HCT116 (cell line): ENCODE results near the gene IRGC.

ENCODE experiments used
- EGR1 ChIP-seq: IDR thresholded peaks from 2 replicates; pipeline ENCODE4 v1.6.1; 2012; ENCODE audit warnings: low read depth
- EZH2 ChIP-seq: fragments of 200-600 bp; sonication (generic); IDR thresholded peaks from 2 replicates; pipeline ENCODE4 v1.6.1; 2017; ENCODE audit warnings: antibody characterized with exemption, mixed run types
- EZH2phosphoT487 ChIP-seq: fragments of 200-600 bp; IDR thresholded peaks from 2 replicates; pipeline ENCODE4 v1.6.1; 2018; ENCODE audit warnings: antibody characterized with exemption, borderline replicate concordance
- JUND ChIP-seq: IDR thresholded peaks from 2 replicates; pipeline ENCODE4 v1.6.1; 2012
- POLR2A ChIP-seq: IDR thresholded peaks from 2 replicates; pipeline ENCODE4 v1.7.0; 2011; ENCODE audit warnings: borderline replicate concordance; ENCODE audit not compliant: insufficient read depth, insufficient read length; ENCODE audit errors: extremely low read depth
- RAD21 ChIP-seq: IDR thresholded peaks from 2 replicates; pipeline ENCODE4 v1.6.1; 2012; ENCODE audit warnings: low read depth, mild to moderate bottlenecking
- SP1 ChIP-seq: IDR thresholded peaks from 2 replicates; pipeline ENCODE4 v1.6.1; 2012; ENCODE audit warnings: low read depth
- YY1 ChIP-seq: IDR thresholded peaks from 2 replicates; pipeline ENCODE4 v1.6.1; 2011; ENCODE audit warnings: low read length, low read depth, moderate library complexity, mild to moderate bottlenecking; ENCODE audit not compliant: insufficient replicate concordance; ENCODE audit errors: extremely low read depth
- ZFX ChIP-seq: fragments of 450-650 bp; IDR thresholded peaks from 2 replicates; pipeline ENCODE4 v1.6.1; 2017
- TF ChIP-seq, protein P1 (sequence below), 3 experiments: fragments of 200-600 bp in 1 of 3; sonication (generic) in 1 of 3; IDR thresholded peaks in 2 of 3; conservative IDR thresholded peaks in 1 of 3; 2 replicates each; pipeline ENCODE4 v1.5.1; 2012 to 2017; ENCODE audit warnings: low read depth in 2 of 3, low read length in 2 of 3, antibody characterized with exemption in 1 of 3, borderline replicate concordance in 1 of 3, control low read depth in 1 of 3, mild to moderate bottlenecking in 1 of 3, mixed read lengths in 1 of 3, mixed run types in 1 of 3, moderate library complexity in 1 of 3; ENCODE audit not compliant: insufficient read depth in 1 of 3
- TF ChIP-seq, protein P2 (sequence below): IDR thresholded peaks from 2 replicates; pipeline ENCODE4 v1.6.1; 2012; ENCODE audit warnings: low read depth
- TF ChIP-seq, protein P3 (sequence below): IDR thresholded peaks from 2 replicates; pipeline ENCODE4 v1.6.1; 2011; ENCODE audit warnings: mild to moderate bottlenecking, low read length, moderate library complexity; ENCODE audit not compliant: insufficient replicate concordance; ENCODE audit errors: extremely low read depth

DNA sequence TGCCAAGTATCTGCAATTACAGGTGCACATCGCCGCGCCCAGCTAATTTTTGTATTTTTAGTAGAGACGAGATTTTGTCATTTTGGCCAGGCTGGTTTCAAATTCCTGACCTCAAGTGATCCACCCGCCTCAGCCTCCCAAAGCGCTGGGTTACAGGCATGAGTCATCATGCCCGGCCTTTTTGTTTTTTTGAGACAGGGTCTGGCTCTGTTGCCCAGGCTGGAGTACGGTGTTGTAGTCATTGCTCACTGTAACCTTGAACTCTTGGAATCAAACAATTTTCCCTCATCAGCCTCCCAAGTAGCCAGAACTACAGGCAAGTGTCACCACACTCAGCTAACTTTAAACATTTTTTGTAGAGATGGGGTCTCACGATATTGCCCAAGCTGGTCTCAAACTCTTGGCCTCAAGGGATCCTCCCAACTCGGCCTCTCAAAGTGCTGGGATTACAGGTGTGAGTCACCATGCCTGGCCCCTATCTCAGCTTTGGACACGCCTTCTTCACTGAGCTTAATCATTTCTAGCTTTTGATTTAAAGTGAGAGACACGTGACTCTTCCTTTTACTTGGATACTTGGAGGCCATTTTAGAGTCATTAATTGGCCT is 4.0 kb upstream of the IRGC start:
- TF ChIP-seq EZH2phosphoT487 = no peak
- TF ChIP-seq, protein P1, sequence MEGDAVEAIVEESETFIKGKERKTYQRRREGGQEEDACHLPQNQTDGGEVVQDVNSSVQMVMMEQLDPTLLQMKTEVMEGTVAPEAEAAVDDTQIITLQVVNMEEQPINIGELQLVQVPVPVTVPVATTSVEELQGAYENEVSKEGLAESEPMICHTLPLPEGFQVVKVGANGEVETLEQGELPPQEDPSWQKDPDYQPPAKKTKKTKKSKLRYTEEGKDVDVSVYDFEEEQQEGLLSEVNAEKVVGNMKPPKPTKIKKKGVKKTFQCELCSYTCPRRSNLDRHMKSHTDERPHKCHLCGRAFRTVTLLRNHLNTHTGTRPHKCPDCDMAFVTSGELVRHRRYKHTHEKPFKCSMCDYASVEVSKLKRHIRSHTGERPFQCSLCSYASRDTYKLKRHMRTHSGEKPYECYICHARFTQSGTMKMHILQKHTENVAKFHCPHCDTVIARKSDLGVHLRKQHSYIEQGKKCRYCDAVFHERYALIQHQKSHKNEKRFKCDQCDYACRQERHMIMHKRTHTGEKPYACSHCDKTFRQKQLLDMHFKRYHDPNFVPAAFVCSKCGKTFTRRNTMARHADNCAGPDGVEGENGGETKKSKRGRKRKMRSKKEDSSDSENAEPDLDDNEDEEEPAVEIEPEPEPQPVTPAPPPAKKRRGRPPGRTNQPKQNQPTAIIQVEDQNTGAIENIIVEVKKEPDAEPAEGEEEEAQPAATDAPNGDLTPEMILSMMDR (IDR thresholded peaks at IDR 0.05 in 2 of 3, conservative IDR thresholded peaks at IDR 0.05 in 1 of 3; ENCODE audit: borderline replicate concordance in 1 of 3, insufficient read depth in 1 of 3, low read depth in 2 of 3, low read length in 2 of 3) = no peak
- TF ChIP-seq RAD21 = no peak
- TF ChIP-seq EZH2 = no peak
- no peak for TF ChIP-seq SP1
- TF ChIP-seq EGR1 = no peak
- no peak for TF ChIP-seq ZFX
- TF ChIP-seq, protein P2, sequence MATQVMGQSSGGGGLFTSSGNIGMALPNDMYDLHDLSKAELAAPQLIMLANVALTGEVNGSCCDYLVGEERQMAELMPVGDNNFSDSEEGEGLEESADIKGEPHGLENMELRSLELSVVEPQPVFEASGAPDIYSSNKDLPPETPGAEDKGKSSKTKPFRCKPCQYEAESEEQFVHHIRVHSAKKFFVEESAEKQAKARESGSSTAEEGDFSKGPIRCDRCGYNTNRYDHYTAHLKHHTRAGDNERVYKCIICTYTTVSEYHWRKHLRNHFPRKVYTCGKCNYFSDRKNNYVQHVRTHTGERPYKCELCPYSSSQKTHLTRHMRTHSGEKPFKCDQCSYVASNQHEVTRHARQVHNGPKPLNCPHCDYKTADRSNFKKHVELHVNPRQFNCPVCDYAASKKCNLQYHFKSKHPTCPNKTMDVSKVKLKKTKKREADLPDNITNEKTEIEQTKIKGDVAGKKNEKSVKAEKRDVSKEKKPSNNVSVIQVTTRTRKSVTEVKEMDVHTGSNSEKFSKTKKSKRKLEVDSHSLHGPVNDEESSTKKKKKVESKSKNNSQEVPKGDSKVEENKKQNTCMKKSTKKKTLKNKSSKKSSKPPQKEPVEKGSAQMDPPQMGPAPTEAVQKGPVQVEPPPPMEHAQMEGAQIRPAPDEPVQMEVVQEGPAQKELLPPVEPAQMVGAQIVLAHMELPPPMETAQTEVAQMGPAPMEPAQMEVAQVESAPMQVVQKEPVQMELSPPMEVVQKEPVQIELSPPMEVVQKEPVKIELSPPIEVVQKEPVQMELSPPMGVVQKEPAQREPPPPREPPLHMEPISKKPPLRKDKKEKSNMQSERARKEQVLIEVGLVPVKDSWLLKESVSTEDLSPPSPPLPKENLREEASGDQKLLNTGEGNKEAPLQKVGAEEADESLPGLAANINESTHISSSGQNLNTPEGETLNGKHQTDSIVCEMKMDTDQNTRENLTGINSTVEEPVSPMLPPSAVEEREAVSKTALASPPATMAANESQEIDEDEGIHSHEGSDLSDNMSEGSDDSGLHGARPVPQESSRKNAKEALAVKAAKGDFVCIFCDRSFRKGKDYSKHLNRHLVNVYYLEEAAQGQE = no peak
- no peak for TF ChIP-seq POLR2A
- TF ChIP-seq YY1 = no peak
- no peak; the same call in none of the 2 replicates for TF ChIP-seq JUND
- TF ChIP-seq, protein P3, sequence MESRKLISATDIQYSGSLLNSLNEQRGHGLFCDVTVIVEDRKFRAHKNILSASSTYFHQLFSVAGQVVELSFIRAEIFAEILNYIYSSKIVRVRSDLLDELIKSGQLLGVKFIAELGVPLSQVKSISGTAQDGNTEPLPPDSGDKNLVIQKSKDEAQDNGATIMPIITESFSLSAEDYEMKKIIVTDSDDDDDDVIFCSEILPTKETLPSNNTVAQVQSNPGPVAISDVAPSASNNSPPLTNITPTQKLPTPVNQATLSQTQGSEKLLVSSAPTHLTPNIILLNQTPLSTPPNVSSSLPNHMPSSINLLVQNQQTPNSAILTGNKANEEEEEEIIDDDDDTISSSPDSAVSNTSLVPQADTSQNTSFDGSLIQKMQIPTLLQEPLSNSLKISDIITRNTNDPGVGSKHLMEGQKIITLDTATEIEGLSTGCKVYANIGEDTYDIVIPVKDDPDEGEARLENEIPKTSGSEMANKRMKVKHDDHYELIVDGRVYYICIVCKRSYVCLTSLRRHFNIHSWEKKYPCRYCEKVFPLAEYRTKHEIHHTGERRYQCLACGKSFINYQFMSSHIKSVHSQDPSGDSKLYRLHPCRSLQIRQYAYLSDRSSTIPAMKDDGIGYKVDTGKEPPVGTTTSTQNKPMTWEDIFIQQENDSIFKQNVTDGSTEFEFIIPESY = no peak
